Measurements from ENCODE around the gene SOX11.
"Not testable (repeated sequence)": the region's sequence is repeated elsewhere in the genome, so short reads cannot be mapped to it uniquely, and the experiment has no call there.

SOX11 gene

GRCh38 chr2:5691985-5692529, at the start of gene SOX11:
SOX11 (plus strand) TSS chr2:5692384; CDS start chr2:5692722, 338 bp downstream.
- DNase-seq (ENCODE audit: low read depth in 2 of 2), result no peak

- DNase-seq (ENCODE audit: low read depth in 2 of 2), result not testable (repeated sequence)
Observed at GRCh38 chr2:5652734-5653133, 39.5 kb upstream of the SOX11 start.

- not testable (repeated sequence) for DNase-seq (ENCODE audit: low read depth in 2 of 2)
Observed at GRCh38 chr2:5653756-5654155, 38.4 kb upstream of the SOX11 start.

GRCh38 chr2:5657231-5657630, 35.0 kb upstream of the SOX11 start:
- DNase-seq (ENCODE audit: low read depth in 2 of 2), result no peak

- DNase-seq (ENCODE audit: low read depth in 2 of 2), result no peak
Observed at GRCh38 chr2:5660591-5660990, 31.6 kb upstream of the SOX11 start.

- no peak for DNase-seq (ENCODE audit: low read depth in 2 of 2)
Observed at GRCh38 chr2:5661362-5661761, 30.8 kb upstream of the SOX11 start.

GRCh38 chr2:5664278-5664681, 27.9 kb upstream of the SOX11 start:
- no peak for DNase-seq (ENCODE audit: low read depth in 2 of 2)

- no peak for DNase-seq (ENCODE audit: low read depth in 2 of 2)
Observed at GRCh38 chr2:5665066-5665465, 27.1 kb upstream of the SOX11 start.

- no peak for DNase-seq (ENCODE audit: low read depth in 2 of 2)
Observed at GRCh38 chr2:5666798-5667197, 25.4 kb upstream of the SOX11 start.

- DNase-seq (ENCODE audit: low read depth in 2 of 2), result not testable (repeated sequence)
Observed at GRCh38 chr2:5667655-5668054, 24.5 kb upstream of the SOX11 start.

GRCh38 chr2:5668682-5669250, 23.4 kb upstream of the SOX11 start:
- no peak for DNase-seq (ENCODE audit: low read depth in 2 of 2)

GRCh38 chr2:5672749-5673144, 19.4 kb upstream of the SOX11 start:
- DNase-seq (ENCODE audit: low read depth in 2 of 2), result no peak

GRCh38 chr2:5673145-5674025, 18.8 kb upstream of the SOX11 start:
- no peak for DNase-seq (ENCODE audit: low read depth in 2 of 2)

GRCh38 chr2:5674026-5674340, 18.2 kb upstream of the SOX11 start:
- DNase-seq (ENCODE audit: low read depth in 2 of 2), result no peak

GRCh38 chr2:5677133-5677532, 15.1 kb upstream of the SOX11 start:
- no peak for DNase-seq (ENCODE audit: low read depth in 2 of 2)

- DNase-seq (ENCODE audit: low read depth in 2 of 2), result no peak
Observed at GRCh38 chr2:5683471-5683870, 8.7 kb upstream of the SOX11 start.

GRCh38 chr2:5685225-5685624, 7.0 kb upstream of the SOX11 start:
- DNase-seq (ENCODE audit: low read depth in 2 of 2), result no peak

GRCh38 chr2:5686068-5686467, 6.1 kb upstream of the SOX11 start:
- no peak for DNase-seq (ENCODE audit: low read depth in 2 of 2)

GRCh38 chr2:5686536-5686935, 5.6 kb upstream of the SOX11 start:
- DNase-seq (ENCODE audit: low read depth in 2 of 2), result no peak

- no peak for DNase-seq (ENCODE audit: low read depth in 2 of 2)
Observed at GRCh38 chr2:5689750-5690149, 2.4 kb upstream of the SOX11 start.

- DNase-seq (ENCODE audit: low read depth in 2 of 2), result no peak
Observed at GRCh38 chr2:5690286-5690685, 1.9 kb upstream of the SOX11 start.

GRCh38 chr2:5690718-5691220, 1.4 kb upstream of the SOX11 start:
- no peak for DNase-seq (ENCODE audit: low read depth in 2 of 2)
